Erythroblast (primary cell): ENCODE results near the gene LIME1.

ENCODE experiments used
- DNase-seq, 2 experiments: peaks; one replicate each; lab custom pipeline; 2025; lab: John Stamatoyannopoulos, UW
- GATA1 ChIP-seq: IDR thresholded peaks from 2 replicates; pipeline ENCODE4 v1.6.1; 2011; ENCODE audit warnings: low read depth, mild to moderate bottlenecking, control low read depth, low read length, moderate library complexity
- POLR2A ChIP-seq: IDR thresholded peaks from 2 replicates; pipeline ENCODE4 v1.6.1; 2011; ENCODE audit warnings: mild to moderate bottlenecking, low read length

LIME1 gene

DNA sequence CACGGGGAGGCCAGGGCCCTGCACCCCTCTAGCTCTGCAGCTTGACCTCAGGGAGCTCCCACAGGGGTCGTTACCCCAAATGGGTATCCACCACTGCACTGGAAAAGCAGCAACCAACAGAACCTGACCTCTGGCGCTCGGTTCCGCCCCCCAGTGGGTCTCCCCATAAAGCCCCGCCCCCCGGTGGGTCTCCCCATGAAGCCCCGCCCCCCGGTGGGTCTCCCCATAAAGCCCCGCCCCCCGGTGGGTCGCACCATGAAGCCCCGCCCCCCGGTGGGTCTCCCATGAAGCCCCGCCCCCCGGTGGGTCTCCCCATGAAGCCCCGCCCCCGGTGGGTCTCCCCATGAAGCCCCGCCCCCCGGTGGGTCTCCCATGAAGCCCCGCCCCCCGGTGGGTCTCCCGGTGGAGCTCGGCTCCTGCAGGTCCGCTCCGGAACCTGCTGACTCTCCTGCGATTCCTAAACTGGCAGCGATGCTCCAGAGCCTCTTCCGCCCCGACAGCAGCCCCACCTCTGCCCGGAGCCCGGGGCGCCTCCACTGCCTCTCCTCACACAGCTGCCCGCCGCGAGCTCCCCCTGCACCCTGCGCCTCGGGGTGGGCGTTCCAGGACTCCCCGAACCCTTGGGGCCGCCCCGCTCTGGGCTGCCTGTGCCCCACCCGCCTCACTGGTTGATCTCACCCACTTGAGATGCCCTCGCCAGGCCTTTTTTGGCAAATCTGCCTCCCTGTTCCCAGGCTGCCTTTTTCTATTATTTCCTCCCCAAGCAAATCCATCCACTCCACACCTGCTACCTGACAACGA lies 15.2 kb downstream of the LIME1 start:
- DNase-seq, result no peak

DNA sequence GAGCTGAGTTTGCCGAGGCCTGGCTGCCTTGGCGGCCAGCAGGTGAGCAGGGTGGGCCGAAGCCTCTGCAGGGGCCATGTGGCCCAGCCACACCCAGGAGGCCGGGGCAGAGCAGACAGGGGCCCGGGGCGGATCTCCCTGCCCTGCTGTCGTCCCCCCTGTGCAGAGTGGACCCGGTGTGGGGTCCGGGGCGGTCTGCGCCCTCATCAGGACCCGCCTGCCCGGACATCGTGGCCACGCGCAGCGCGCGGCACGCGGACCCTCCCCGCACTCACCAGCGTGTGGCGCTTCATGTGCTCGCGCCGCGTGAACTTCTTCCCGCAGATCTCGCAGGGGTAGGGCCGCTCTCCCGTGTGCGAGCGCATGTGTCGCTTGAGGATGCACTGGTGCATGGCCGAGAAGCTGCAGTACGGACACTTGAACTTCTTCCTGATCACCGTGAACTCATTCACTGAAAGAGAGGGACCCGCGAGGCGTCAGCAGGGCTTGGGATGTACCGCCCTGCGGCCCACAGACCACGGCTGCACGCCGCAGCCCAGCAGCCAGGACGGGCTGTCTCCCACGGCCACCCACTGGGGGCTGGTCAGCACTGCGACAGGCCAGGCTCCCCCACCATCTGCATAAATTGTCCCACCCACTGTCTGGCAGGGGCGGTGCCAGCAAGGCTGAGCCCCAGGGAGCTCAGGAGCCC lies 16.1 kb downstream of the LIME1 start:
- TF ChIP-seq POLR2A (no peak), GATA1 (no peak)

More for the DNA sequence above, 15.2 kb downstream of the LIME1 start:
- TF ChIP-seq GATA1, result no peak
- no peak for TF ChIP-seq POLR2A

DNA sequence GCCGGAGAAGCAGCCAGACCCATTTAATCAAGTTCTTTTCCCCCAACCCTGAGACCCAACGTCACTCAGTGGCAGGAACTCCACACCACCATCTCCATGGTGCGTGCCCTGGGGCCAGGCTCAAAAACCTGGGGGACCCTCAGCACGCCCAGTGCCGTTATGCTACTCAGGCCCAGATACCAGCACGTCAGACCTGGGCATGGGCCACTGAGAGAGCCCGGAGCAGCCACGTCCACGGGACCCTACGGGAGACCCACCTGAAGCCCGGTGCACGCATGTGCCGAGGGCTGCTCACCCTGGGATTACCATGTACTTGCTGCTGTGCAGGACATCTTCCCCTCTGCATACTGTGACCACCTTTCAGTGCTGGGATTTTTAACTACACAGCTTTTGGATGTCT lies 16.9 kb downstream of the LIME1 start:
- TF ChIP-seq GATA1 (no peak), POLR2A (no peak)
- DNase-seq, result no peak

More for the DNA sequence above, 16.1 kb downstream of the LIME1 start:
- DNase-seq, result no peak

DNA sequence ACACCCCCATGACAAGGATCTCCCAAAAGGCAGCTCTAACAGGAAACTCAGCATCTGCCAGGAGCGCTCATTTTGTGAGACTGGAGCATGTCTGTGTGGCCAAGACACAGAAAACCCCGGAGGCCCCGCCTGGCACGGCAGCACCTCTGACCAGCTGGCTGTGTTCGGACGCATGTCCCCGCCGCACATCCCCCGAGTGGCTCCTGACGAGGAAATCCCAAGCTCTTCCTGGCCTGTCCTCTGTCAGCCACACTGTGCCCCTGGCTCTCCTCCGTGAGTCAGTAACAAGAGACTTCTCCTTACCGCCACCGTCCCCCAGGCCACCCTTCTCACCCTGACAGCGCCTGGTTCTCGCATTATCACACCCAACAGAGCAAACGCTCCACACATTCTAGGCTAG lies 17.5 kb downstream of the LIME1 start:
- no peak for TF ChIP-seq GATA1
- no peak for TF ChIP-seq POLR2A
- DNase-seq, result no peak

DNA sequence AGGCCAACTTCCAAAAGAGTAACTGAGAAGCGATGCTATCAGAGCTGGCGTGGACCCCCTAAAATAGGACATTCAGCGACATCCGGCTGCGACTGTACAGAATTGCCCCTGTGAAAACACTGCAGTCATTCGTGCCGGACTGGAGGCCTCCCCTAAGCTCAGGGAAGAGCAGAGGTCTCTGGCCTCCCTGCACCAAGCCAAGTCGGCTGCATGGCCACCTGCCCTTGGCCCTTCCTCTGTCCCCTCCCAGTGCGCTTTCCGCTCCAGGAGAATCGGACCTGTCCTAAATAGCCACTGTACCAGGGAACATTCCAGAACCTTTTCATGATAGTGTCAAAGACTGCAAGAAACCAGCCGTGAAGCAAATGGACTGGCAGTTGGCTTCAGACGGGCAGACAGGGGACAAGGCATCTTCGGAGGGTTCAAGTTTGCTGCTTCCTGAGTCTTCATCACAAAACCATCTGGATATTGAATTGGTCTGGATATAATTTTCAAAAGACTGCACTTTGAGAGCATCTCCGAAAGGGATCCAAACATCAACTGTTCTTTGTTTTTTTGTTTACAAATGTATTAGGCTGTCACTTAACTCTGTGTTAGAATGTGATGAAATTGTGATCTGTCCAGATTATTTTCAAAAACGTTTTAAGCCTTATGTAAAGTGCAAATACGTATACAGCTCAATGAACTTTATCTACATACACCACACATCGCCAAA lies 19.6 kb downstream of the LIME1 start:
- TF ChIP-seq GATA1 (no peak), POLR2A (no peak)

DNA sequence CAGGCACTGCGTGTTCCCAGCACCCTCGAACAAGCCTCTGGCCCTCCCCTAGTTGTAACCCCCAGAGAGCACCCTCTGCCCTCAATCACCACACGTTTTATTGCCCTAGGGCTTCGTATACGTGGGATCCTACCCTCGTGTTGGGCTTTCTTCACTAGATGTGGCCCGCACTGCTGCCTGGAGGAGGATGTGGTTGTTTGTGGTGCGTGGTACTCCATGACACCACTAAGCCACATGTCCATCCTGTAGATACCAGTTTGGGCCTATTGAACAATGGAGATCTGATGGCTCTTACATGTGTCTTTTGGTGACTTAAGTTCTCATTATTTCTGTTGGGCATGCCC lies 20.2 kb downstream of the LIME1 start:
- TF ChIP-seq POLR2A (no peak), GATA1 (no peak)
- DNase-seq, result no peak

More for the DNA sequence above, 19.6 kb downstream of the LIME1 start:
- DNase-seq, result no peak

DNA sequence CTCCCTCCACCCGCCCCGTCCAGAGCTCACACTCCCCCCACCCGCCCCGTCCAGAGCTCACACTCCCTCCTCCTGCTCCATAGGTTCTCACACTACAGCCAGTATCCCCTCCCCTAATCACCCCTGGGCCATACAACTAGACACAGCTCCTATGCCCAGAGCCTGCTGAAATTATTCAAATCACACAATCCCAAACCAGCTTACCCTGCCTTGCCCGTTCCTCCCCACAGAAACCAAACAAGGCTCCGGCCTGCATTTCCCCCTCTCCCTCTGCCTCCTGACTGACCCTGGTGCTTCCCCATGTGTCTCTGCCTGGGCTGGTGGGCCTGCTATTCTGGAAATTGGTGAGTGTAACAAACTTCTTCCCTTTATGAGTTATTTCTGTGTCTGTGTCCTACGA lies 21.7 kb downstream of the LIME1 start:
- no peak for DNase-seq
- TF ChIP-seq POLR2A, result no peak
- no peak for TF ChIP-seq GATA1

DNA sequence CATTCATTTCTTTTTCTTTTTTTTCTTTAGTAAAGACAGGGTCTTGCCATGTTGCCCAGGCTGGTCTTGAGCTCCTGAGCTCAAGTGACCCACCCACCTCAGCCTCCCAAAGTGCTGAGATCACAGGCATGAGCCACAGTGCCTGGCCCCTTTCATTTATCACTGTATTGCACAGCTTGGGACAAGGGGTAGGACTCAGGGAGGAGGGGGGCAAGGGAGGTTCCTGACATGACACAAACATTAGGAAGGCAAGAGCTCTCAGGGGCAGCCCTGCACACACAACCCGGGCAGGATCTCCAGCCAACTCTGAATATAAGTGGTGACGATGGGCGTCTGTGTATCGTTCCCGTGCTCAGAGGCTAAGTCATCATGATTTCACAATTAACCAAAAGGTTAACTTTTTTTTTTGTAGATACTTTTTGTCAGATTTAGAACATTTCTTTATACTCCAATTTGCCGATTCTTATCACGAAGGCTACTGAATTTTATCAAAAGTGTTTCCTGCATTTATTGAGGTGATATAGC lies 23.0 kb downstream of the LIME1 start:
- DNase-seq, result no peak
- TF ChIP-seq POLR2A (no peak), GATA1 (no peak)

DNA sequence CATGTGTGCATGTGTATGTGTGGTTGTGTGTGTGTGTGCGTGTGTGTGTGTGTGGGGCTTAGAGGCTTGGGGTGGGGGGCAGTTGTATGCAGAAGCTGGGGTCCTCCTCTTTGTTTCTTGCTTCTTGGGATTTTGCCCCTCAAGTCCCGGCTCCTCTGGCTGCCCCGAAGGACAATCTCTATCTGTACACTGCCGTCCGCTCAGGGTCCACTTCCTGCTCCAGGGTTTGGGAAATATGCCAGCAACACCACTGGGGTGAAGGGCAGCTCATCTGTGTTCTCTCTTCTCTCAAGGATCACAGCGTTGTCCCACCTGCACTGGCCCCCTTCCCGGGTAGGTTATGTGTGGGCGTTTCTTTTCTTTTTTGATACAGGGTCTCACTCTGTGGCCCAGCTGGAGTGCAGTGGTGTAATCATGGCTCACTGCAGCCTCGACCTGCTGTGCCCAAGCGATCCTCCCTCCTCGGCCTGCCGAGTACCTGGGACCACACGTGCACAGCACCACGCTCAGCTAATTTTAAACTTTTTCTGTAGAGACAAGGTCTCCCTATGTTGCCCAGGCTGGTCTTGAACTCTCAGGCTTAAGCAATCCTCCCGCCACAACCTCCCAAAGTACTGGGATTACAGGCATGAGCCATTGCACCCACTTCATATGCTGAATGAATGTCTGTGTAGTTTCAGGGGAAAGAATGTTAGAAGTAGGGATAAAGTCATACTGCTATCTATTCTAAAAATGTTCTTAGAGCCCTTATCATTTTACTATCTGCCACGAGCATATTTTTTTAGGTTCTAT lies 28.8 kb downstream of the LIME1 start:
- no peak for TF ChIP-seq GATA1
- no peak for TF ChIP-seq POLR2A
- no peak for DNase-seq

DNA sequence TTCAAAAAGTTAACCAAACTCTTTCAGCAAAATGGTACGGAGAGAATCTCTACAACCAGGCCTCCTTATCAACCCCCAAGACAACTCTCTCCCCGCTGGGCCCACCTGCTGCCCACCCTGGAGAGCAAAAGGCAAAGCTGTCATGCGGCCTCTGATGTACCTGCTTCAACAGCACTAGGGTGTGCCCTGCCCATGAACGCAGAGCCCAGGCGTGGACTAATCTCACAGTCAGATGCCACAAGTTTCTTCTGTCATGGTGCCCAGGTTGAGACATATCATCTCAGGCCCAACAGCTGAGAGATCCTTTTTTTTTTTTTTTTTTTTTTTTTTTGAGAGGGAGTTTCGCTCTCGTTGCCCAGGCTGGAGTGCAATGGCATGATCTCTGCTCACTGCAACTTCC lies 29.4 kb downstream of the LIME1 start:
- no peak for TF ChIP-seq POLR2A
- no peak for TF ChIP-seq GATA1
- no peak for DNase-seq

DNA sequence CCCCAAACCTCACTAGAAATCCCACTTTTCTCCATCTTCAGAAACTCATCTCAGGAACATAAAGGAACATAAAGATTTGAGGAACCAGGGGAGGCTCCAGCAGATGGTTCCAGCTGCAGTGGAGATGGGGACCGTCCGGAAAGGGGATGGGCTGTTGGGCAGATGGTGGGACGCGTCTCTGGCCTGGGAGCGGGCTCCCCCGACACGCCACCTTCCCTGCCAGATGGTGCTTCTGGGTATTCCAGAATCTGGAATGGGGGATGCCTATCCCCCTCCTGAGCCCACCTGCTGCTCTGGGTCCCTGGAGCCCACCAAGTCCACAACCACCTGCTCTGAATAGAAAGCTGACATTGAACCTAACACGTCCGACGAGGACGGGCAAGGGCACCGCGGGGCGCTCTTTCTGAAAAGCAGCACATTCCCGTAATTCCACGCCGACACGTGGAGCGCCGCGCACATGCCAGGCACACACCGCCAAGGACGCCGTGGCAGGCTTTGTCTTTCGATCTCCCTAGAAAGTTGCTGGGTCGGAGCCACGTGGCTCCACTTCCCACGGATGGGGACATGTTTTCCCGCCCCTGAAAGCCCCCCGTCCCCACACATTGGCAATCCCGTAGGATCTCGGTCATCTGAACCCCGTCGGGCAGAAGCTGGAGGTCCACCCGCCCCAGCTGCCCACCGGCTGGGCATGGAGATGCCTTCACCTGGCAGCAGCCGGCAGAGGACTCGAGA lies 30.4 kb downstream of the LIME1 start:
- TF ChIP-seq POLR2A (no peak), GATA1 (no peak)
- DNase-seq, result no peak

DNA sequence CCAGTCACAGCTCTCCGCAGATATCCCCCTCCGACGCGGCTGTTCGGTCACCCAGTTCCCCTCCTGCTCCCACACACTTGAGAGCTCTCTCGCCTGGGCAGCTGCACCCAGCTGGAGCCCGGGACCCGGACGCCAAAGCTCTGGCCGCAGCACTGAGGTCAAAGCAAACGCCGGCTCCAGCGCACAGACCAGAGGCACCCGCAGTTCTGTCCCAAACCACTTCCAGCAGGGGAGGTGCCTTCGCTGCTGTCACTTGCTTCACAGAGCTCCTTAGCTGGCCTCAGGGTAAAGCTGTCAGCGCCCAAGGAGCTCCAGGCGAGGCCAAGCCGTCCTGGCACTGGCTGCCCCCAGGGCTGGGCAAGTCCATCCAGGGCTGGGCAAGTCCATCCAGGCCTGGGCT lies 31.0 kb downstream of the LIME1 start:
- no peak for DNase-seq
- TF ChIP-seq GATA1 (no peak), POLR2A (no peak)
